Stimulated activated CD8-positive, alpha-beta memory T cell treated with anti-CD3 and anti-CD28 coated beads, Interleukin-7, amount 100 ng/mL, for 24 hours (primary cell): ENCODE data around the gene OTOS.

Experiments
- DNase-seq: peaks from one replicate; pipeline ENCODE4 v3.0.0-alpha.2; 2020; ENCODE audit warnings: low read depth

OTOS gene

GRCh38 chr2:240140511-240140910 lies at the start of gene OTOS:
Gene OTOS (minus strand): TSS chr2:240140658. CDS start chr2:240140326, 332 bp downstream.
- no peak for DNase-seq

DNA sequence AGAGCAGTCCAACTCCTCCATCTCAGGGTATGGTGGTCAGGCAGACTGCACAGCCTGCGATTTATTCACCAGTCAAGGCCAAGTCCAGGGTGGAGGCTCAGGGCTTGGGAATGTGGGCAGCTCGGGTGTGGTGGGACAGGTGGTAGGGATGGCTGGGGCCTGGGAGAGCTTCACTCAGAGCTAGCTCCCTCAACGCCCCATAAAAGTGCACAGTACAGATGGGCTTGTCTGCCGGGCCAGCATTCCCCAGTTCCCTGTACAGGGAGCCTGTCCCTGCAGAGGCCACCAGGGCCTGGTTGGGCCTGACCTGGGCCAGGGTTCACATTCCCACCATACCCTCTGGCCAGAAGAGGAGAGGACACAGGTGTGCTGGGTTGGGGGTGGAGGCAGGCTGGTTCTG lies 49.2 kb upstream of the OTOS start:
- no peak for DNase-seq

- no peak for DNase-seq
These were observed 47.6 kb upstream of the OTOS start for GRCh38 chr2:240187989-240188590.

GRCh38 chr2:240186191-240186725 lies 45.8 kb upstream of the OTOS start:
- no peak for DNase-seq

GRCh38 chr2:240184656-240185055 lies 44.2 kb upstream of the OTOS start:
- no peak for DNase-seq

- no peak for DNase-seq
These were observed 43.6 kb upstream of the OTOS start for GRCh38 chr2:240183875-240184590.

- DNase-seq: no peak
These were observed 42.8 kb upstream of the OTOS start for GRCh38 chr2:240183006-240183874.

DNA sequence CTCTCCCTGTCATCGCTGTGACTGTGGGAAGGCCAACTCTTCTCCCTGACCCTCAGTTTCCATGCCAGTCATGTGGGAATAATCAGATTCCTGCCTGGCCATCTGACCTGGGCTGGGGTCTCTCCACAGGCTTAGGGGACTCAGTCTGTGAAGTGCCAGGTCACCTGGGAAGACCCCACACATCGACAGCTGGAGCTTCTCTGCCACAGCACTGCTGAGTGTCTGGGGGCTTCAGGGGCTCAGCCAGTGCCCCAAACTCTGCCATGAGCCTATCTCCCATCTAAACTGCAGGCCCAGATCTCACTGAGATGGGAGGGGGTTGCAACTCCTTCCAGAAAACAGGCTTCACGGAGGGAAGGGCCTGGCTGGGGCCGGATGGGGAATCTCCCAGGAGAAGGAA lies 42.0 kb upstream of the OTOS start:
- no peak for DNase-seq

GRCh38 chr2:240182001-240182400 lies 41.5 kb upstream of the OTOS start:
- DNase-seq: no peak

DNA sequence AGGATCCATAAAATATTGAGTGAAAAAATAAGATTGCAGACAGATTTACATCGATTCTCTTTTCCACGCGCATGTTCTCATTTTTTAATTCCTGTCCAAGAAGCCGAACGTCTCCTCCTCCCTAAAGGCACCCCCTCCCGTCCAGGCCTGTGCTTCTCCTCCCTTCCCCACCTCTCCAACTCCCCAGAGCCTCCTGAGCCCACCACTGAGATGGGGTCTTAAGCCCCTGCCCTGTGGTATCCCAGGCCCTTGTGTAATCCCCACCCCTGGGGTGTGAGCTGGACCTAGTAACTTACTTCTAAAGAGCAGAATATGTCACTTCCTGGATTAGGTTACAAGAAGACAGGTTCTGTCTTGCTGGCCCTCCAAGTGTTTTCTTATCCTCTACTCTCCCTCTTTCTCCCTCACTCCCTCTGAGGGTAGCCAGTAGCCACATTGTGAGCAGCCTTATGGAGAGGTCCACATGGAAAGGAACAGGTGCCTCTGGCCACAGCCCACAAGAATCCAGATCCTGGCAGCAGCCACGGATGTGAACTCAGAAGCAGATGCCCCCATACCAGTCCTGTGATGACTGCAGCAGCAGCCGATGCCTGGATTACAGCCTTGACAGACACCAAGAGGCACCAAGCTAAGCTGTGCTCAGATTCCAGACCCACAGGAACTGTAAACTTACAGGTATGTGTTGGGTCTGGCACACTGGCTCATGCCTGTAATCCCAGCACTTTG lies 39.6 kb upstream of the OTOS start:
- DNase-seq: no peak

DNA sequence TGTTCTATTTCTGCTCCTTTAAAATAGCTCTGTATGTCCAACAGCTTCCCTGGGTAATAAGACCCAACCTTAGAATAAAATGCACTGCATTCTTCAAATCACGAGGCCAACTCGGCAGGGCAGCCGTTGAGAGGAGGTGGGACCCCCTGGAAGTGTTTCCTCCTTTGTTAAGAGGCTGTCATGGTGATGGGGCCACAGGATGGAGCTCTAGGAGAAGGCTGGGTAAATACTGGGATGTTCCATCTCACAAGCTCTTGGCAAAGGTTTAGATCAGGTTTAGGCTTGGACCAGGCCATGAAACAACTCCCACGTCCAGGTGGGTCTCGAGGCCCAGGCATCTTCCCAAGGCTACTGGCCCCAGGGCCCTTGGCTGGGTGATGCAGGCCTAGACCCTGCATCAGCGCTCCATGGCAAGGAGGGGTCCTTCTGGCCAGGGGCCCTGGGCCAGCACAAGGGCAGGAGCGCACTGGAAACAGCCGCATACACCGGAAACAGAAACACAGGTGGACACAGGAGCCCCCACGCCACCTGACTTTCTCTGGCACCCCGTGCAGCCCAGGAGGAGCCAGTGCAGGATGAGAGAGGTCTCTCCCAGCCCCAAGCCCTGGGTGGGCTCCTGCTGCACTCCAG lies 38.8 kb upstream of the OTOS start:
- no peak for DNase-seq

DNA sequence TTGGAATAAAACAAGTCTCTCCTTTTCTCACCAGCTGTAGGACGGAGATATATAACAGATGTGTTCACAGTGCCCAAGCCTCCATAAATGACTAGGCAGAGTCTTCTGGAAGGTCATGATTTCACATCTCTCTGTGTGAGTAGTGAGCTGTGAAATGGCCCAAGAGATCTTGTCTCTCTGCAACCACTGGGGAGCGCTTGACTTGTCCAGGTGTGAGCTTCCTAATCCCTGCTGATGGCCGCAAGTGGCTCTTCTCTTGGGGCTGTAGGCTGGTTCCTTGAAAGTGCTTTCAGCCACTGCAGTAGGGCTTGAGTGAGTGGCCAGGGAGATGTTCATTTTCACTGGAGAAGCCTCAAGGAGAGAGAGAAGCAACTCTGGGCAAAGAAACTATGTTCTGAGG lies 38.1 kb upstream of the OTOS start:
- no peak for DNase-seq

GRCh38 chr2:240174496-240174895 lies 34.0 kb upstream of the OTOS start:
- no peak for DNase-seq

- no peak for DNase-seq
These were observed 31.8 kb upstream of the OTOS start for GRCh38 chr2:240172071-240172895.

DNA sequence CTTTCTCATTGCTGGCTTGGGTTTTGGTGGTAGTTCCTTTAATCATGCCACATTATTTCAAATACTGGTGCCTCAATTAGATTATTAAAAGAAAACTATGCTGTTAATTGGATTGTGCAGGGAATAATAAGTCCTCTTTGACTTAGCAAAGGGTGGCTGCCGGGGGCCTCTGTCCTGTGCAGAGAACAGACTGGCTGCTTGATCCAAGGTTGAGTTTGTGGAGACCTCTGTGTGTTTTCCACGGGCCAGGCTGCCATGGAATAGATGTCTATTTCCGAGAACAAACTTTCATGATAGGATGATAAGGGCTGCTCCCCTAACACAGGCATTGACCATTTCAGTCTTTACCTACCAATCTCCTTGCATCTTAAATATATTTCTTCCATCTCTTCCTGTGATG lies 30.4 kb upstream of the OTOS start:
- DNase-seq: no peak

- no peak for DNase-seq
These were observed 29.9 kb upstream of the OTOS start for GRCh38 chr2:240170354-240170735.

DNA sequence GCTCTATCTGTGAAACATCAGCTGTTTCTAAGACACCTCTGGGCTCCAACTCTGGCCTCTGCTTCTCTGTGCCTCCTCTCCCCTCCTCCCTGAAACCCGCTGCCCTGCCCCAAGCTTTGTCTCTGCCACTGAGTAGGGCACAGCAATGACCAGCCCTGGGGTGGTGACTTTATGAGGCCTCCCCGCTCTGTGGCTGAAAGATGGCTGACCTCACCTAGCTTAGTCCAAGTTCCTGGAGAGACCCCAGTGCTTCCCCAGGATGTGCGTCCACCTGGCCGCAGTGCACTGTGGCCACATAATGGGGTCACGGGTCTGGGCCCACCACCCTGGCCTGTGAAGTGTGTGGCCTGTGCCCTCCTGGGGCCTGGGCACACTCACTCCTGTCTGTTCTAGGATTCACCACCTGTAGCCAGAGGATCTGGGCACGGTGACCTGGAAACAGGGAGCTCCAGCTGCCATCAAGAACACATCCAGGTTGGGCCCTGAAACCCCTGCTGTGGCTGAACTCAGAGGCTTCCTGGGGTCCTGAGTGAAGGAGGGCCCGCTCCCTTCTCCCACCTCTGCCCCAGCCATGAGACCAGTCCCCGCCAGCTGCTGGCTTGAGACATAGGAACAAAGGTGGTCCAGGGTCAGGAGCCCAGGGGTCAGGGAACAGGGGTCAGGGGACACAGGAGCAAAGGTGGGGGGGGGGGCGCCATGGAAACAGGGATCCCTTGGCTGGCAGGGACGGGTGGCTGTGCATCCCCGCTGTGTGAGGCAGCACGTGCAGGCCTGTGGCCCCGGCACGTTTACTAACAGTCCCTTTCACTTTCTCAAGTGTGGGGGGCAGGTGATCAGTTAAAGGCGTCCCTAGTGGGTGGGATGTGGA lies 29.3 kb upstream of the OTOS start:
- no peak for DNase-seq

DNA sequence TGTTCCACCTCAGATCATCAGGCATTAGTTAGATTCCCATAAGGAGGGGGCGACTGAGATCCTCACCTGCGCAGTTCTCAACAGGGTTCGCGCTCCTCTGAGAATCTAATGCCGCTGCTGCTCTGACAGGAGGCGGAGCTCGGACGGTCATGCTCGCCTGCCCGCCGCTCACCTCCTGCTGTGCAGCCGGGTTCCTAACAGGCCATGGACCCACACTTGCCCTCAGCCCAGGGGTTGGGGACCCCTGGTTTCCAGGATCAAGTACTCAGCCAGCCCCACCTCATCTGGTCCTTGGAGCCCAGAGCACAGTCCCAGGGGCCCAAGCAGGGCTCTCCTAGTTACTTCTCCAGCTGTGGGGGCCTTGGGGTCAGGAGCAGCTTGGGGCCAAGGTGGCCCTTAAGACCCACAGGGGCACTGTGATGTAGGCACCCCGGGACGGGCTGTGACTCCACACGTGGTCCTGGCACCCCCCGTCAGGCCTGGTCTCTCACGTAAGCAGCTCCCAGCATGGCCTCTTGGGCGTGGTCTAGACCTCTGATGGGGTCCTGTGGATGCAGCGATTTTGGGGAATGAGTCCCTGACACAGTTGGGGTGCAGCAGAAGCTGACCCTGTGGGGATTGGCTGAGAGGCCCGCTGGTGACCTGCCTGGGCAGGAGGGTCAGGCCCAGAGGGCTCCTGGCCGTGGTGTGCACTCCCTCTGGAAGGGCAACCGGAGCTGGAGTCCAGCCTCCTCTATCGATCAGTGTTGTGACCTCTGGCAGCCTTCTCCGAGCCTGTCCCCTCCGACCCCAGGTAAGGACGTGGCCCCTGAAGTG lies 28.3 kb upstream of the OTOS start:
- no peak for DNase-seq

DNA sequence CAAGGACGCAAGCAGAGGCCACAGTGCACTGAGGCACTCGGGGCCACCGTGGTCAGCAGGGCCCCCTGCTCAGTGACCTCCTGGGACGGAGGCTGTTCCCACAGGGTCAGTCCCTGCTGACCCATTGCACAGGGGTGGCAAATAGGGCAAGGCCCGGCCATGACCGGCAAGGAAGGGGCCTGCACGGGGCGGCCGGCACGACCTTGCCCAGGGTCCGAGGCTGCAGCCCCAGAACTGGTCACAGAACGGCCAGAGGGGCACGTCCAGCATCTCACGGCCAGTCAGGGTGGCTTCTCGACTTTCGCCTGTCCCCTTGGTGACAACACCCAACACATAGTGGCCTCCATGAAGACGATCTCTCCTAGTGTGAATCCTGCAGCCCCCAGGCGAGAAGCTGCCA lies 27.6 kb upstream of the OTOS start:
- DNase-seq: no peak
